ENCODE results near the gene PMP22. TPM values are rescaled to one million over a fixed set of nuclear protein-coding genes. Genes with fewer than 3 reads are reported as not detected.

PMP22 gene
- total RNA-seq, 1 donor = 38.0 TPM

DNA sequence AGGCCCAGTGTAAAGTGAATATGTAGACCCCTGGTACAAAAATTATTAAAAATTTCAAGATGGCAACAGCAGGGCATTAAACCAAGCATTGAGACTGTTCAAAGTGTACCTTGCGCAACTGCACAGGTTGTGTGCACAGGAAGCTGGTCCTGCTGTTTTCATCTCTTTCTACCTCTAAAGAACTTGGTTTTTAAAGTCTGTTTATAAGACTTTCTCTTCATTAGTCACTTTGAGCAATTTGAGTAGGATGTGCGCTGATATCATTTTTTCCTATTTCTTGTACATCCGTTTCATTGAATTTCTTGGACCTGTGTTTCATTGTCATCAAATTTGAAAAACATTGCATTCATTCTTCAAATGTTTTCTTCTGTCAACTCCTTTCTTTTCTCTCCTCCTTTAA lies 16.8 kb upstream of the PMP22 start:
- TF ChIP-seq, protein P1, sequence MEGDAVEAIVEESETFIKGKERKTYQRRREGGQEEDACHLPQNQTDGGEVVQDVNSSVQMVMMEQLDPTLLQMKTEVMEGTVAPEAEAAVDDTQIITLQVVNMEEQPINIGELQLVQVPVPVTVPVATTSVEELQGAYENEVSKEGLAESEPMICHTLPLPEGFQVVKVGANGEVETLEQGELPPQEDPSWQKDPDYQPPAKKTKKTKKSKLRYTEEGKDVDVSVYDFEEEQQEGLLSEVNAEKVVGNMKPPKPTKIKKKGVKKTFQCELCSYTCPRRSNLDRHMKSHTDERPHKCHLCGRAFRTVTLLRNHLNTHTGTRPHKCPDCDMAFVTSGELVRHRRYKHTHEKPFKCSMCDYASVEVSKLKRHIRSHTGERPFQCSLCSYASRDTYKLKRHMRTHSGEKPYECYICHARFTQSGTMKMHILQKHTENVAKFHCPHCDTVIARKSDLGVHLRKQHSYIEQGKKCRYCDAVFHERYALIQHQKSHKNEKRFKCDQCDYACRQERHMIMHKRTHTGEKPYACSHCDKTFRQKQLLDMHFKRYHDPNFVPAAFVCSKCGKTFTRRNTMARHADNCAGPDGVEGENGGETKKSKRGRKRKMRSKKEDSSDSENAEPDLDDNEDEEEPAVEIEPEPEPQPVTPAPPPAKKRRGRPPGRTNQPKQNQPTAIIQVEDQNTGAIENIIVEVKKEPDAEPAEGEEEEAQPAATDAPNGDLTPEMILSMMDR (IDR thresholded peaks at IDR 0.05; ENCODE audit: insufficient read depth, low read depth, low read length) = no peak
- H3K4me3 ChIP-seq (ENCODE audit: low read depth, low read length) = no peak overlapping the region
- no peak for DNase-seq (ENCODE audit: low read depth)

DNA sequence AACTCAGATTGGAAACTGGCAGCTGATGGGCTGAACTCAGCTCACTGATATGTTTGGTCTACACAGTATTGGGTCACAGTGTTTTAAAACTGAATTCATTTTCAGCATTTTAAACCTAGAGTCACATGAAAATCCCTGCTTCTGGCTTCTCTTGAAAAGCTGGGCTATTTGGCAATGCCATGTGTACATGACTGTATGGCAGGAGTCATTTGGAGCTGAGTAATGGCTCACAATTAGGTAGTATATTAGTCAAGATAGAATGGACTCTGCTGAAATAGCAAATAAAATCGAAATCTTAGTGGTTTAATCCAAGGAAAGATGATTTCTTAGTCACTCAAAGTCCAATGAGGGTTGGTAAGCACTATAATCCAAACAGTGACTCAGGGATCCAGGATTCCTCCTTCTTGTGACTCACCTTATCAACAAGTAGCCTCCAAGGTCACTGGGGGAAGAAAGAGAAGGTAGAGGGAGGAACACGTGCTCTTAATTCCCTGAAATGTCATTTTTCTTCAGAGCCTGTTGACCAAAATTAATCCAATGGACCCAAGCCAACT lies 13.9 kb upstream of the PMP22 start:
- no peak for DNase-seq (ENCODE audit: low read depth)
- H3K4me3 ChIP-seq (ENCODE audit: low read depth, low read length) = no peak overlapping the region
- TF ChIP-seq, protein P1 (IDR thresholded peaks at IDR 0.05; ENCODE audit: insufficient read depth, low read depth, low read length) = no peak

DNA sequence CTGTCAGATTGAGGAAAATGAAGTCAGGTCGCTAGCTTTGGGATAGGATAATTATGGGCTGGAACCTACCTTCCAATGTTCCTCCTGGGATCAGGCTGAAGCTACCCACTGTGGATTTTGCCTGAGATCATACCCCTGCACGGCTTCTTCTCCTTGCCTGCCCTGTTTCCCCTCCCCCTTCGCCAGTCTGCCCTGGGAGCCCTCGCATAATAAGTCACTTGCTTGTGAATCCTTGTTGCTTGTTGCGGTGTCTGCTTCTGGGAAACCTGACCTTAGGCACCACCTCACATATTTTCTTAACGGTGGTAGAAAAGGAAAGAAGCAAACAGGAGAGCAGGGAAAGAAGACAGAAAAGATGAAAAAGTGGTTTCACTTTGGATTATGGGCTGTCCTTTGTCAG lies 13.3 kb upstream of the PMP22 start:
- no peak overlapping the region for H3K4me3 ChIP-seq (ENCODE audit: low read depth, low read length)
- TF ChIP-seq, protein P1 (IDR thresholded peaks at IDR 0.05; ENCODE audit: insufficient read depth, low read depth, low read length) = no peak

DNA sequence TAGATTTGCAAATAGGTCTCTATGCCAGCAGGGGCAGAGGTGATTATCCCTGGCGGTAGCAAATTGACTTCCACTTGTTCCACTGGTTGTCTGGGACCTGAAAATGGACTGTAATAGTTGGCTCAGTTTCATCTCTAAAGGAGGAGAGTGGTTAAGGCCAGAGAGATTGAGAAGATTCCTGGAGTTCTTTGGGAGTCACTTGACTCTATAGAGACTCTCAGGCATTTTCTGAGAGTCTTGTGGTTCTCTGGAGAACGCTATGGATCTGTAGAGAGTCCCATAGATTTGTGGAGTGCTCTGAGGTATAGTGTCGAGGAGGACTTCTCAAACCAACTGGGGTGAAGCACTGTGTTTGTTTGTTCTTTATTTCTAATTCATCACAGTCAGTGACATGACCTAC lies 8.9 kb upstream of the PMP22 start:
- no peak overlapping the region for H3K4me3 ChIP-seq (ENCODE audit: low read depth, low read length)
- no peak for DNase-seq (ENCODE audit: low read depth)
- TF ChIP-seq, protein P1 (IDR thresholded peaks at IDR 0.05; ENCODE audit: insufficient read depth, low read depth, low read length) = no peak

More for the DNA sequence above, 13.3 kb upstream of the PMP22 start:
- DNase-seq (ENCODE audit: low read depth) = no peak

DNA sequence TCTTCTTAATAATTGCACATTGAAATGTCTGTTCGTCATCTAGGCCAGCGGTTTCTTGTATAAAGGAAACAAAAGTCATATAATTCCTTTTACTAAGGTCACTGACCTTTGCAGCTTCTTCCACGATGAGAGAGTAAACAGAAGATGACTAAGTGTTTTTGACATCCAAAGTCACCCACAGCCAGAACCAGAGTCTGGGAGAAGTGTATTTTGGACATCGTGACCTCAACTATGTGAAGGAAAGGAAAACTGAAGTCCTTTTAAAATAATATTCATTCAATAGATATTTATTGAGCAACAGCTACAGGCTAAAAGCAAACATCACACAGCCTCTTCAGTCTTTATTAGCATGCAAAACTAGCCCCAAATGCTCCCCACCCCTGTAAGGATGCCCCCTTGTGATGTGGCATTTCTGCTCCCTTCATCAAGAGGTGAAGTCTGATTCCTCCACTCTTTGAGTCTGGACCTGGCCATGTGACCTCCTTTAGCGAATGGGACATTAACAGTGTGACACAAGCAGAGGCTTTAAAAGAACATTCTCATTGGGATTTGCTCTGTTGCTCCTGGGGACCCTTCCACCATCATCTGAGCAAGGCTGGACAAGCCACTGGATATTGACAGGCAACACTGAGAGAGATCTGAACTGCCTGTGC lies 8.1 kb upstream of the PMP22 start:
- TF ChIP-seq, protein P1 (IDR thresholded peaks at IDR 0.05; ENCODE audit: insufficient read depth, low read depth, low read length) = no peak
- no peak overlapping the region for H3K4me3 ChIP-seq (ENCODE audit: low read depth, low read length)
- DNase-seq (ENCODE audit: low read depth) = peak; percentile 97

DNA sequence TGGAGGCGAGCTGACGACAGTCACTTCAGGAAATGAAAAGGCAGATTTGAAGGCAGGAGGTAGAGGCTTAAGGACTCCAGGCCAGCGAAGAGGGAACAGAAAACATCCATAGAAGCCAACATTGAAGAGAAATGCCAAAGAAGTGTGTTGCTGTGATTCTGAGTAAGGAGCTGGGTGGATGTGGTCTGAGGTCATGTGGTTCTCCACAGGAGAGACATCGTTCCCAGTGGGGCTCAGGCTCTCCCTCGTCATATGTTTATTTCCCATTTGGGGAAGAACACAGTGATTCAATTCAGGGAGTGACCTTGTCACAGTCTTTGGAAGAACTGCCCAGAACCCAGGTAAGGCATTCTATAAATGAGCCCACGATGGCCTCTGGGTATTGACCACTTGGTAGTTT lies 6.6 kb upstream of the PMP22 start:
- TF ChIP-seq, protein P1 (IDR thresholded peaks at IDR 0.05; ENCODE audit: insufficient read depth, low read depth, low read length) = no peak
- H3K4me3 ChIP-seq (ENCODE audit: low read depth, low read length) = no peak overlapping the region
- no peak for DNase-seq (ENCODE audit: low read depth)

All from fibroblast of villous mesenchyme (primary cell).